ENCODE results near the gene IPO11.

Gene IPO11

GRCh38 chr5:62450259-62450658 is 37.7 kb downstream of the IPO11 start:
- no peak overlapping the region for H3K4me3 ChIP-seq
- TF ChIP-seq CTCF (IDR thresholded peaks at IDR 0.05): no peak
- no peak overlapping the region for H3K27ac ChIP-seq
- no peaks in the 10 kb centered on the region for H3K9me3 ChIP-seq
- H3K36me3 ChIP-seq: peaks cover 13 to 32% (median 17%) of the 10 kb centered on the region in 3 donors
- H3K4me1 ChIP-seq: no peaks in the 10 kb centered on the region
- intact Hi-C loops (cut with DNase I; ENCODE audit: low total_unique reads): loop anchor here (10.0 kb wide), 1 partner anchor 325 kb away; no protein-coding TSS in a partner anchor
- H3K27me3 ChIP-seq: no peaks in the 10 kb centered on the region
- DNase-seq: no peak

GRCh38 chr5:62457071-62457470 is 44.5 kb downstream of the IPO11 start:
- Histone ChIP-seq H3K4me1 (no peaks in the 10 kb centered on the region), H3K27ac (no peak overlapping the region), H3K27me3 (no peaks in the 10 kb centered on the region), H3K4me3 (no peak overlapping the region), H3K9me3 (no peaks in the 10 kb centered on the region), H3K36me3 (peaks cover 4 to 28% (median 4%) of the 10 kb centered on the region in 3 donors)
- no peak for TF ChIP-seq CTCF (IDR thresholded peaks at IDR 0.05)
- intact Hi-C loops (cut with DNase I; ENCODE audit: low total_unique reads): loop anchor here (10.0 kb wide), 1 partner anchor 318 kb away; no protein-coding TSS in a partner anchor
- DNase-seq: no peak

GRCh38 chr5:62460578-62460983 is 48.0 kb downstream of the IPO11 start:
- Histone ChIP-seq H3K4me1 (no peaks in the 10 kb centered on the region), H3K4me3 (no peak overlapping the region), H3K27ac (no peak overlapping the region), H3K27me3 (no peaks in the 10 kb centered on the region), H3K36me3 (peaks cover 0 to 5% (median 0%) of the 10 kb centered on the region in 3 donors), H3K9me3 (no peaks in the 10 kb centered on the region)
- peak; percentile 54 to 58 for TF ChIP-seq CTCF (IDR thresholded peaks at IDR 0.05)
- DNase-seq: no peak
- intact Hi-C loops (cut with DNase I; ENCODE audit: low total_unique reads): no loop called here

GRCh38 chr5:62461561-62461960 is 49.0 kb downstream of the IPO11 start:
- Histone ChIP-seq H3K36me3 (no peaks in the 10 kb centered on the region), H3K27ac (no peak overlapping the region), H3K27me3 (no peaks in the 10 kb centered on the region), H3K4me3 (no peak overlapping the region), H3K9me3 (no peaks in the 10 kb centered on the region), H3K4me1 (no peaks in the 10 kb centered on the region)
- TF ChIP-seq CTCF (IDR thresholded peaks at IDR 0.05): no peak
- no peak for DNase-seq
- intact Hi-C loops (cut with DNase I; ENCODE audit: low total_unique reads): no loop called here

- no peaks in the 10 kb centered on the region for H3K4me1 ChIP-seq
- no peak for DNase-seq
- H3K27me3 ChIP-seq: no peaks in the 10 kb centered on the region
- H3K9me3 ChIP-seq: no peaks in the 10 kb centered on the region
- no peak for TF ChIP-seq CTCF (IDR thresholded peaks at IDR 0.05)
- intact Hi-C loops (cut with DNase I; ENCODE audit: low total_unique reads): no loop called here
- H3K27ac ChIP-seq: no peak overlapping the region
- peaks cover 10% of the 10 kb centered on the region in 3 donors for H3K36me3 ChIP-seq
- no peak overlapping the region for H3K4me3 ChIP-seq
These were observed 53.7 kb downstream of the IPO11 start for GRCh38 chr5:62465985-62466925.

Data from tibial artery (tissue), 4 donors.